ENCODE measurements around the gene GXYLT2.

GXYLT2 gene

GRCh38 chr3:73018298-73018697 is 130.5 kb downstream of the GXYLT2 start:
- no peak for DNase-seq (ENCODE audit: low spot score)

GRCh38 chr3:73018790-73019441 is 131.1 kb downstream of the GXYLT2 start:
- no peak for DNase-seq (ENCODE audit: low spot score)

- no peak for DNase-seq (ENCODE audit: low spot score)
Observed at GRCh38 chr3:73021301-73021835, 133.5 kb downstream of the GXYLT2 start.

- DNase-seq (ENCODE audit: low spot score): no peak
Observed at GRCh38 chr3:73024836-73025235, 137.0 kb downstream of the GXYLT2 start.

- no peak for DNase-seq (ENCODE audit: low spot score)
Observed at GRCh38 chr3:73026111-73026759, 138.4 kb downstream of the GXYLT2 start.

Small RNAs within 50 kb of the gene (small RNA-seq; reads per million reads assigned to genes)
- gene RF00017: 0 reads per million in 2 experiments
